ENCODE results near the gene MARCHF6. TPM values are rescaled to one million over a fixed set of nuclear protein-coding genes. Genes with fewer than 3 reads are reported as not detected.

The MARCHF6 gene
- total RNA-seq, 4 donors from 2014 or later, result 93.5 to 177 (median 111) TPM

DNA sequence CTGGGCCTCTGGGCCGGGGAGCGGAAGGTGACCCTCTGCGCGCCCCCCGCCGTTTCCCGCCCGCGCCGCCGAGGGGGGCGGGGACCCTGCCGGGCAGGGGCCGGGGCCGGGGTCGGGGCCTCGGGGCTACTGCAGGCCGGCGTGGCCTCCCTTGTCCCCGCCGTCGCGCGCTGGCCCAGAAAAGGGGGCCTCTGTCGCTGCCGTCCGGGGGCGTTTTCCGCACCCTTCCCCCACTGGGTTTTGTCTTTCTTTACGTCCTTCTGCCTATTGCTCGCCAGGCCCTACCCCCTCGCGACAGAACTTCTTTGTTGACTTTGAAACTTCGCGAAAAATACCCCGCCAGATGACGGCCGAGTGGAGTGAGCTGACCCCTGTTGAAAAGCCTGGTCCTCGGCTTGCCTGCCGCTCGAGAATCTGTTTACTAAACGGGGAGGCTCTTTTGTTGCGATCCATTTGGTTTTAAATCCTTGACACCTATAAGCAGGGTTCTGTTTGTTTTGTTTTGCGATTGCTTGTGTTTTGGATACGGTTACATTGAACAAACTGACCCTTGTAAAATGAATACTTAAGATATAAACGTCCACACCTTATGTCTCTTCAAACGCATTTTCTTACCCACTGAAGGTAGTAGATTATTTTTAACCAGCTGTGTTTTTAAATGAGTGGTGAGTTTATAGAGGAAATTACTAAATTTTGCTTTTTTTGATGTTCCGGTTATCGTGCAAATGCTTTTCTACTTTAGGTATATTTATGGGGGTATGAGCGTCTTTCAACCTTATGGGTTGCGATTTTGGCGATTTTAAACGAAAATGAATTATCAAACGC, 765 bp downstream of the MARCHF6 start:
- H3K9me3 ChIP-seq, result no peaks in the 10 kb centered on the region
- H3K27ac ChIP-seq, result peak overlapping the region; percentile 97 to 100 (median 99)
- intact Hi-C loops (cut with DNase I; ENCODE audit: low total_unique reads), result no loop called here
- H3K4me3 ChIP-seq, result peak overlapping the region; percentile 94 to 99 (median 97)
- no peaks in the 10 kb centered on the region for H3K27me3 ChIP-seq
- TF ChIP-seq POLR2AphosphoS5 (IDR thresholded peaks at IDR 0.05), result peak in 1 of 3 donors; percentile 8
- TF ChIP-seq, protein P1, sequence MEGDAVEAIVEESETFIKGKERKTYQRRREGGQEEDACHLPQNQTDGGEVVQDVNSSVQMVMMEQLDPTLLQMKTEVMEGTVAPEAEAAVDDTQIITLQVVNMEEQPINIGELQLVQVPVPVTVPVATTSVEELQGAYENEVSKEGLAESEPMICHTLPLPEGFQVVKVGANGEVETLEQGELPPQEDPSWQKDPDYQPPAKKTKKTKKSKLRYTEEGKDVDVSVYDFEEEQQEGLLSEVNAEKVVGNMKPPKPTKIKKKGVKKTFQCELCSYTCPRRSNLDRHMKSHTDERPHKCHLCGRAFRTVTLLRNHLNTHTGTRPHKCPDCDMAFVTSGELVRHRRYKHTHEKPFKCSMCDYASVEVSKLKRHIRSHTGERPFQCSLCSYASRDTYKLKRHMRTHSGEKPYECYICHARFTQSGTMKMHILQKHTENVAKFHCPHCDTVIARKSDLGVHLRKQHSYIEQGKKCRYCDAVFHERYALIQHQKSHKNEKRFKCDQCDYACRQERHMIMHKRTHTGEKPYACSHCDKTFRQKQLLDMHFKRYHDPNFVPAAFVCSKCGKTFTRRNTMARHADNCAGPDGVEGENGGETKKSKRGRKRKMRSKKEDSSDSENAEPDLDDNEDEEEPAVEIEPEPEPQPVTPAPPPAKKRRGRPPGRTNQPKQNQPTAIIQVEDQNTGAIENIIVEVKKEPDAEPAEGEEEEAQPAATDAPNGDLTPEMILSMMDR (IDR thresholded peaks at IDR 0.05), result no peak
- peak; percentile 5 for TF ChIP-seq POLR2A (IDR thresholded peaks at IDR 0.05)
- TF ChIP-seq EP300 (IDR thresholded peaks at IDR 0.05; ENCODE audit: low read depth), result no peak
- DNase-seq, result peak; percentile 55
- in situ Hi-C loops (cut with MboI; ENCODE audit: low pct_ligation_motif_present in 1 of 4, low pct_unique_long_range_greater_than_20kb in 1 of 4, low sequenced_read_pairs in 3 of 4), result no loop called here
- no peaks in the 10 kb centered on the region for H3K36me3 ChIP-seq
- WGBS, 2 donors (ENCODE audit: low coverage in 1 of 2), result 0% methylated on average over 9 to 41 of the region's 54 CpGs
- H3K4me1 ChIP-seq, result peaks cover 14 to 50% (median 25%) of the 10 kb centered on the region in 4 donors

DNA sequence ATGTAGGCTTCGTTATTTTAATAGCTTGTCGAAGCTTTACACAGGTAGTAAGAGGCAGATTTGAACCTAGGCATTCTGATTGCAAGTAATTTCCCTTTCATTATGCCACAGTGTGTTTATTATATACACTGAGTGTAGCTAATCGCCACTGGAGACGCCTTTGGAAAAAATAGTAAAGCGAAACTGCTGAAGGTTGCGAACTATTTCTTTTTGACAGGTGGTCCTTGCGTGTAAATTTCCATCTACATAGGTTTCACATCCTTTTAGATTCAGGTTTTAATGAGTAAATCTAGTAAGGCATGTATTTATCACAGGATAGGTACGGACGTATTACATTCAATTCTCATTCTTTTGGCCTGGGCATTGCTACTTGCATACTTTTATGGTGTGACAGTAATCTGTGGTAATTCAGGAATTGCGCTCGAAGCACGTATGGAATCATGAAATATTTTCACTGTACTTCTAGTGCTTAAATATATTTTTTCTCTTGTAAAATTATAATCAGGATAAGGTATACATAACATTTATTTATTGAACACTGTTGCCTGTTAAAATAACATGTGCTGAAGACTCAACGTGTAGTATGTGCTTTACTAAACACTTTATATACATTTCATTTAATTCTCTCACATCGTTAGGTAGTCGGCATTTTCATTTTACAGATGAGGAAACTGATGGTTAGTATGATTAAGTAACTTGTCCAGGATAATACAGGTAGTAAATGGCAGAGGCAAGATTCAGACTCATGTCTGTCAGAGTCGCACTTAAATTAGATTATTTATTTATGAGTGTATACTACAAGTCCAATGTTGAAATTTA, 1.8 kb downstream of the MARCHF6 start:
- no peaks in the 10 kb centered on the region for H3K36me3 ChIP-seq
- peaks cover 14 to 58% (median 26%) of the 10 kb centered on the region in 4 donors for H3K4me1 ChIP-seq
- no peak for TF ChIP-seq EP300 (IDR thresholded peaks at IDR 0.05; ENCODE audit: low read depth)
- peak in 1 of 3 donors; percentile 40 for TF ChIP-seq POLR2AphosphoS5 (IDR thresholded peaks at IDR 0.05)
- H3K9me3 ChIP-seq, result no peaks in the 10 kb centered on the region
- peak overlapping the region; percentile 94 to 99 (median 97) for H3K4me3 ChIP-seq
- no peak for DNase-seq
- H3K27me3 ChIP-seq, result no peaks in the 10 kb centered on the region
- H3K27ac ChIP-seq, result peak overlapping the region; percentile 97 to 100 (median 99)
- in situ Hi-C loops (cut with MboI; ENCODE audit: low pct_ligation_motif_present in 1 of 4, low pct_unique_long_range_greater_than_20kb in 1 of 4, low sequenced_read_pairs in 3 of 4) (no loop called here), intact Hi-C loops (cut with DNase I; ENCODE audit: low total_unique reads) (no loop called here)
- WGBS, 2 donors (ENCODE audit: low coverage in 1 of 2), result 14 to 16% methylated on average over 16 of the region's 16 CpGs

DNA sequence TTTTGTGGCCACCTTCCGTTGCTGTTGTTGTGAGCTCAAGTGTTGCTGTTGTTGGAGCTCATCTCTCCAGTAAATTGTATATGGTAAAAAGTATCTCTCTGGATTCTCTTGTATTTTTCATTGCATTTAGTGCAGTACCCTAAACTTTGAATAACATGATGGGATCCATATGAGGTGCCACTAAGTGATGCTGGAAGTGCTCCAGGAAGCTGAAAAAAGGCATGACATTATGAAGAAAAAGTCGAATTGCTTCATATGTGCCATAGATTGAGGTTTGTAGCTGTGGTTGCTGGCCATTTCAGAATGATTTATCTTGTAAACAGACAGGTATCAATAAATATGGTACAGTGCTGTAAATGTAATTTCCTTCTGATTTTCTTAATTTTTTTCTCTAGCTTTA, 5.5 kb downstream of the MARCHF6 start:
- H3K4me1 ChIP-seq, result peaks cover 14 to 81% (median 26%) of the 10 kb centered on the region in 4 donors
- H3K27me3 ChIP-seq, result no peaks in the 10 kb centered on the region
- H3K4me3 ChIP-seq, result no peak overlapping the region
- intact Hi-C loops (cut with DNase I; ENCODE audit: low total_unique reads), result no loop called here
- no peaks in the 10 kb centered on the region for H3K9me3 ChIP-seq
- no peak for DNase-seq
- no peak overlapping the region for H3K27ac ChIP-seq
- in situ Hi-C loops (cut with MboI; ENCODE audit: low pct_ligation_motif_present in 1 of 4, low pct_unique_long_range_greater_than_20kb in 1 of 4, low sequenced_read_pairs in 3 of 4), result no loop called here
- no peaks in the 10 kb centered on the region for H3K36me3 ChIP-seq
- TF ChIP-seq POLR2A (IDR thresholded peaks at IDR 0.05) (no peak), EP300 (IDR thresholded peaks at IDR 0.05; ENCODE audit: low read depth) (no peak), POLR2AphosphoS5 (IDR thresholded peaks at IDR 0.05) (no peak)
- TF ChIP-seq, protein P1 (IDR thresholded peaks at IDR 0.05), result no peak
- WGBS, 2 donors (ENCODE audit: low coverage in 1 of 2), result 73 to 78% methylated on average over 2 of the region's 2 CpGs

DNA sequence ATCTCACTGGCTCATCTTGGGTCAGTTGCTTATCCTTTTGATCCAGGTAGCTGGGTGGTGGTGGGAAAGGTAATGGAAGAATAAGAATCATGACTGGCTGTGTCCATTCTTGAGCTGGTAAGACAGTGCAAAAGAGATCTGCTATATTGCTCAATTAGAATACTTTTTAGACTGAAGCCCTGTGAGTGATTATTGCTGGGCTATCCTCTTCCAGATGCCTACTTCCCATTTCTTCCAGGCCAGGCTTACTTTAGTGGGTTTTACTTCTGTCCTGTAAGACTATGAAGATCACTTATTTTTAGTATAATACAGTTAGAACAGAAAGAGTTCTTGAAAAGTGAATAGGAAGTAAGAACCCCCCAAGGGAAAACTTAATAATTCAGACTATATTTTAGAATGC, 7.2 kb downstream of the MARCHF6 start:
- in situ Hi-C loops (cut with MboI; ENCODE audit: low pct_ligation_motif_present in 1 of 4, low pct_unique_long_range_greater_than_20kb in 1 of 4, low sequenced_read_pairs in 3 of 4) (no loop called here), intact Hi-C loops (cut with DNase I; ENCODE audit: low total_unique reads) (no loop called here)
- Histone ChIP-seq H3K4me3 (no peak overlapping the region), H3K36me3 (no peaks in the 10 kb centered on the region), H3K27ac (no peak overlapping the region), H3K9me3 (no peaks in the 10 kb centered on the region), H3K4me1 (peaks cover 12 to 87% (median 22%) of the 10 kb centered on the region in 4 donors), H3K27me3 (no peaks in the 10 kb centered on the region)
- DNase-seq, result no peak
- TF ChIP-seq EP300 (IDR thresholded peaks at IDR 0.05; ENCODE audit: low read depth) (no peak), POLR2A (IDR thresholded peaks at IDR 0.05) (no peak), POLR2AphosphoS5 (IDR thresholded peaks at IDR 0.05) (no peak)
- TF ChIP-seq, protein P1 (IDR thresholded peaks at IDR 0.05), result no peak

Measured in transverse colon (tissue), 4 donors.